Stimulated activated CD8-positive, alpha-beta memory T cell treated with anti-CD3 and anti-CD28 coated beads, Interleukin-4, amount 100 ng/mL, for 24 hours (primary cell): ENCODE measurements around the gene COPZ1.

ENCODE experiments used
- DNase-seq: peaks from one replicate; pipeline ENCODE4 v3.0.0-alpha.2; 2020; ENCODE audit warnings: low read depth

COPZ1 gene

GRCh38 chr12:54398218-54398617, 73.3 kb downstream of the COPZ1 start:
- DNase-seq, result no peak

GRCh38 chr12:54398995-54399793, 74.3 kb downstream of the COPZ1 start:
- peak; percentile 74 for DNase-seq

GRCh38 chr12:54401119-54401518, 76.2 kb downstream of the COPZ1 start:
- no peak for DNase-seq
